ENCODE data around the gene IQGAP2. TPM values are rescaled to one million over a fixed set of nuclear protein-coding genes. Genes with fewer than 3 reads are reported as not detected.

IQGAP2 gene
- total and polyA plus RNA-seq, 2 of the 8 experiments (the other 6 are each of a cell fraction or from before 2014, with no cell fraction given), result 19.7 to 66.0 TPM

- no peak for TF ChIP-seq SP2 (IDR thresholded peaks at IDR 0.05; ENCODE audit: low read length)
- TF ChIP-seq SP1 (IDR thresholded peaks at IDR 0.05; ENCODE audit: low read depth, low read length), result no peak
- TF ChIP-seq YY1 (IDR thresholded peaks at IDR 0.05; ENCODE audit: low read depth, low read length), result no peak
- no peak for TF ChIP-seq SIN3A (conservative IDR thresholded peaks at IDR 0.05 in 1 of 2, IDR thresholded peaks at IDR 0.05 in 1 of 2; ENCODE audit: low read depth in 1 of 2, low read length in 2 of 2)
- TF ChIP-seq MAFK (IDR thresholded peaks at IDR 0.05; ENCODE audit: low read depth, low read length), result no peak
- no peak for TF ChIP-seq RAD21 (IDR thresholded peaks at IDR 0.05 in 1 of 2, conservative IDR thresholded peaks at IDR 0.05 in 1 of 2; ENCODE audit: low read depth in 2 of 2, low read length in 2 of 2)
- TF ChIP-seq CHD7 (IDR thresholded peaks at IDR 0.05; ENCODE audit: insufficient replicate concordance, low read length), result no peak
- no peak for TF ChIP-seq CHD2 (IDR thresholded peaks at IDR 0.05; ENCODE audit: low read length)
Measured at GRCh38 chr5:76672242-76672641, 269.2 kb downstream of the IQGAP2 start (continued).

Data from H1 (cell line).